Keratinocyte (primary cell): ENCODE measurements around the gene BASP1. TPM values are rescaled to one million over a fixed set of nuclear protein-coding genes. Genes with fewer than 3 reads are reported as not detected.
"Not testable (repeated sequence)": the region's sequence is repeated elsewhere in the genome, so short reads cannot be mapped to it uniquely, and the experiment has no call there.

ENCODE experiments used
- DNase-seq: peaks from one replicate; pipeline ENCODE4 v3.0.0-alpha.2; 2011; ENCODE audit warnings: low read depth, missing footprints, low spot score
- FAIRE-seq: peaks from 2 replicates; lab custom pipeline; 2011; peaks lifted over from hg19 to GRCh38; lab: Jason Lieb, UNC
- H2AFZ ChIP-seq: 2 replicates; pipeline ENCODE4 v1.6.0; 2012; ENCODE audit warnings: low read length, control low read depth, inconsistent platforms; ENCODE audit not compliant: control insufficient read depth
- H3K27ac ChIP-seq: 2 replicates; pipeline ENCODE4 v1.5.1; 2011; ENCODE audit warnings: low read length; ENCODE audit not compliant: control insufficient read depth, insufficient read depth
- H3K27me3 ChIP-seq: 3 replicates; pipeline ENCODE4 v1.6.0; 2011; ENCODE audit warnings: low read length; ENCODE audit not compliant: control insufficient read depth, insufficient read depth; ENCODE audit errors: extremely low read depth
- H3K36me3 ChIP-seq, 2 experiments: 2 replicates in 1 of 2; 3 replicates in 1 of 2; pipeline ENCODE4 v1.5.1; 2011; ENCODE audit warnings: low read length in 2 of 2, mild to moderate bottlenecking in 1 of 2; ENCODE audit not compliant: control insufficient read depth in 2 of 2, insufficient read depth in 2 of 2; ENCODE audit errors: extremely low read depth in 1 of 2
- H3K4me1 ChIP-seq: 3 replicates; pipeline ENCODE4 v1.5.1; 2011; ENCODE audit warnings: low read length; ENCODE audit not compliant: control insufficient read depth, insufficient read depth; ENCODE audit errors: extremely low read depth
- H3K4me2 ChIP-seq: 3 replicates; pipeline ENCODE4 v1.6.0; 2011; ENCODE audit warnings: low read depth, low read length; ENCODE audit not compliant: control insufficient read depth, insufficient read depth; ENCODE audit errors: extremely low read depth
- H3K4me3 ChIP-seq, 3 experiments: fragments of 200-600 bp in 1 of 3; sonication (generic) in 1 of 3; 2 replicates in 2 of 3; 3 replicates in 1 of 3; pipeline ENCODE4 v1.5.1; 2011 to 2016; ENCODE audit warnings: low read length in 3 of 3, mild to moderate bottlenecking in 3 of 3, control low read depth in 2 of 3, inconsistent platforms in 1 of 3, low read depth in 1 of 3, mixed read lengths in 1 of 3, mixed run types in 1 of 3, moderate library complexity in 1 of 3; ENCODE audit not compliant: control insufficient read depth in 2 of 3, insufficient read depth in 2 of 3; ENCODE audit errors: extremely low read depth in 1 of 3
- H3K79me2 ChIP-seq: 2 replicates; pipeline ENCODE4 v1.6.0; 2012; ENCODE audit warnings: low read length; ENCODE audit not compliant: control insufficient read depth, insufficient read depth
- H3K9ac ChIP-seq: 3 replicates; pipeline ENCODE4 v1.6.0; 2011; ENCODE audit warnings: low read length; ENCODE audit not compliant: control insufficient read depth, insufficient read depth; ENCODE audit errors: extremely low read depth
- H3K9me1 ChIP-seq: 3 replicates; pipeline ENCODE4 v1.6.0; 2011; ENCODE audit warnings: low read length; ENCODE audit not compliant: control insufficient read depth, insufficient read depth; ENCODE audit errors: extremely low read depth
- H3K9me3 ChIP-seq: 2 replicates; pipeline ENCODE4 v1.5.1; 2012; ENCODE audit warnings: low read depth, low read length; ENCODE audit not compliant: control insufficient read depth
- H4K20me1 ChIP-seq: 3 replicates; pipeline ENCODE4 v1.6.0; 2011; ENCODE audit warnings: low read length; ENCODE audit not compliant: control insufficient read depth, insufficient read depth; ENCODE audit errors: extremely low read depth
- CTCF ChIP-seq, 3 experiments: IDR thresholded peaks in 1 of 3; conservative IDR thresholded peaks in 1 of 3; optimal IDR thresholded peaks in 1 of 3; 2 replicates in 2 of 3; 3 replicates in 1 of 3; pipeline versions ENCODE3 to v1.5.1; 2011; ENCODE audit warnings: low read length in 3 of 3, mild to moderate bottlenecking in 3 of 3, moderate library complexity in 2 of 3, control low read depth in 1 of 3, inconsistent platforms in 1 of 3; ENCODE audit not compliant: insufficient read depth in 2 of 3; ENCODE audit errors: extremely low read depth in 1 of 3
- EZH2 ChIP-seq: IDR thresholded peaks from one replicate; pipeline ENCODE4 v1.6.1; 2012; ENCODE audit warnings: inconsistent platforms, mild to moderate bottlenecking, low read length, moderate library complexity
- dilution Hi-C: fragments of 300-500 bp; cut with MboI; formaldehyde crosslinking; loops from one replicate; pipeline ENCODE4 v1.7.0; 2020; ENCODE audit warnings: low sequenced_read_pairs; ENCODE audit not compliant: extremely low pct_ligation_motif_present
- polyA plus RNA-seq, 5 experiments: library from polyadenylated mRNA; depleted of rRNA in 3 of 5; stranded (reverse) in 3 of 5; stranded (forward) in 1 of 5; unstranded in 1 of 5; fragments of >200 nt; gene quantifications; 1 replicate in 1 of 5; 2 replicates in 3 of 5; 3 replicates in 1 of 5; pipeline versions ENCODE4 v1.2.1 to v1.2.3, GENCODE V29; 2011 to 2012; ENCODE audit warnings: missing spikeins in 2 of 5, low read depth in 1 of 5, low replicate concordance in 1 of 5

BASP1 gene
- polyA plus RNA-seq, 1 donor (not counting 4 experiments of a cell fraction or from before 2014, with no cell fraction given): 127 TPM

- TF ChIP-seq EZH2 (no peak), CTCF (optimal IDR thresholded peaks at IDR 0.05 in 1 of 3, IDR thresholded peaks at IDR 0.05 in 1 of 3, conservative IDR thresholded peaks at IDR 0.05 in 1 of 3; ENCODE audit: extremely low read depth in 1 of 3, insufficient read depth in 2 of 3, low read length in 3 of 3) (no peak)
- DNase-seq: no peak
- Histone ChIP-seq H3K9ac (no peak overlapping the region), H3K9me3 (no peaks in the 10 kb centered on the region), H2AFZ (no peak overlapping the region), H3K9me1 (no peaks in the 10 kb centered on the region), H3K4me3 (no peak overlapping the region), H3K27me3 (no peaks in the 10 kb centered on the region), H3K27ac (no peak overlapping the region), H3K4me2 (peak overlapping the region; percentile 62), H3K36me3 (no peaks in the 10 kb centered on the region), H3K4me1 (peaks cover 28% of the 10 kb centered on the region), H3K79me2 (no peaks in the 10 kb centered on the region), H4K20me1 (no peaks in the 10 kb centered on the region)
- no peak for FAIRE-seq
- dilution Hi-C loops: no loop called here
Observed at GRCh38 chr5:17317473-17317872, 100.0 kb downstream of the BASP1 start.

- dilution Hi-C loops, H2AFZ ChIP-seq, H3K79me2 ChIP-seq, H3K9me3 ChIP-seq, H4K20me1 ChIP-seq, DNase-seq, H3K9me1 ChIP-seq, H3K36me3 ChIP-seq, H3K4me3 ChIP-seq, H3K9ac ChIP-seq, H3K27me3 ChIP-seq, H3K4me2 ChIP-seq, H3K27ac ChIP-seq, FAIRE-seq: not testable (repeated sequence)
- peaks cover 28% of the 10 kb centered on the region for H3K4me1 ChIP-seq
Observed at GRCh38 chr5:17319095-17319494, 101.7 kb downstream of the BASP1 start.
